OCI-LY7 (cell line): ENCODE data around the gene P2RY1.

Experiments
- CTCF ChIP-seq: fragments of 200-600 bp; sonication (generic); conservative IDR thresholded peaks from 2 replicates; pipeline ENCODE4 v1.5.1; 2014; ENCODE audit warnings: mild to moderate bottlenecking, antibody characterized with exemption, low read length, moderate library complexity, mixed read lengths
- EZH2phosphoT487 ChIP-seq: fragments of 200-600 bp; sonication (generic); IDR thresholded peaks from 2 replicates; pipeline ENCODE4 v1.6.1; 2018; ENCODE audit warnings: low read depth, borderline replicate concordance, mild to moderate bottlenecking, mixed run types, antibody characterized with exemption, low read length, moderate library complexity, mixed read lengths

GRCh38 chr3:152860736-152861135 is 25.8 kb downstream of the P2RY1 start:
- no peak for TF ChIP-seq CTCF
- no peak for TF ChIP-seq EZH2phosphoT487
